Stimulated activated CD4-positive, alpha-beta T cell treated with anti-CD3 and anti-CD28 coated beads, TNF-alpha, amount 100 ng/mL, for 48 hours (primary cell): ENCODE data around the gene SORCS2.
A peak's percentile ranks its signal among the peaks of the same experiment; 100 is the strongest.

Experiments
- DNase-seq, 3 donors: peaks; one replicate each; pipeline ENCODE4 v3.0.0-alpha.2; 2020; ENCODE audit warnings: low read depth in 3 of 3

Gene SORCS2

DNA sequence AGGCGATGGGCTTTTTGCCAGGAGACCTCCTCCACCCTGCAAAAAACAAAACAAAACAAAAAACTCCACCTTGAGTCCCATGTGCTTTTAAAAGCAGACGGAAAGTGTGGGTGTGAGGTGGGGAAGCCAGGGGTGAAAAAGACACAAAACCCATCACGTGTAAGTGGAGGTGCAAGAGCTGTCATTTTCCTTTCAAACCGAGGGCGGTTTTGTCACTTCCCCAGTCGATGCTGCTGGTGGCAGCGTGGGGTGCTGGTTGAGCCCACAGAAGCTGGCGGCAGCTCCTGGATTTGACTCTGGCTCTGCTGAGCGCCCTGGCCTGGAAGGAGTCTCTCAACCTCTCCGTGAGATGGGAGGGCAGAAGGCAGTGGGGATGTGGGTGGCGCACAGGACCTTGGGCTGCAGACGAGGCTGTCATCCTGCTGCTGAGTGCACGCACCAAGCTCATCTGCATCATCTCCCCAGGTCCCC lies 132.3 kb downstream of the SORCS2 start:
- DNase-seq, result no peak

DNA sequence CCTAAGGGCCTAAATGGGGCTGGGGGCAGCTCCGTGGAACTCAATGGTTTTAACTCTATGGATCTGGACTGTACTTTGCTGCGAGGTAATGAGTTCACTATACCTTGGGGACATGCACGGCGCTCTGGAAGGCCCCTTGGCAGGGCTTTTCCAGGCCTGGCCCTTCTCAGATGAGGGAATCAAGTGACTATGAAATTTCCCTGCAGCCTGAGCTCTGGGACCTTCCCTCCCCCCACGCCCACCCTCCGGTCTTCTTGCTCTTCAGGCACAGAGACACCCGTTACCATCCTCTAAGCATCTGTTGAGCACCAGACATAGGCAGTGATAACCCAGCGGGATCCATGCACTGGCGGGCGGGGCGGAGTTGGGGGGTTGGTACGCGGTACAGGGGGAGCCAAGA lies 133.2 kb downstream of the SORCS2 start:
- no peak for DNase-seq

DNA sequence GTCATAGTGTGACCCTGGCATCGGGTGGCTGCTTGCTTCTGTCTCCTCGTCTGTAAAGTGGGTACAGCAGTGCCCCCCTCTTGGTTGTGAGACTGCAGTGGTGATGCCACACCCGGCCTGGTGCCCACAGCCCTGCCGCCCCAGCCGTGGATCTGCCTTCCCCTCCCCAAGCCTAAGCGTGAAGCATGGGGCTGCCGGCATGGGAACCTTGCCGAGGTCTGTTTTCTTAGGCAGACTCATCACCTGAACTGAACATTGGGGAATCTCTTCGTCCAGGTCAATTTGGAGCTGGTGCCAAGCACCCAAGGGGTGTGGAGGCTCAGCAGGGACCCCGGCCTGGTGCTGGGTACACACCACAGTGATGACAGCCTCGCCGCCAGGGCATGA lies 134.0 kb downstream of the SORCS2 start:
- no peak for DNase-seq

DNA sequence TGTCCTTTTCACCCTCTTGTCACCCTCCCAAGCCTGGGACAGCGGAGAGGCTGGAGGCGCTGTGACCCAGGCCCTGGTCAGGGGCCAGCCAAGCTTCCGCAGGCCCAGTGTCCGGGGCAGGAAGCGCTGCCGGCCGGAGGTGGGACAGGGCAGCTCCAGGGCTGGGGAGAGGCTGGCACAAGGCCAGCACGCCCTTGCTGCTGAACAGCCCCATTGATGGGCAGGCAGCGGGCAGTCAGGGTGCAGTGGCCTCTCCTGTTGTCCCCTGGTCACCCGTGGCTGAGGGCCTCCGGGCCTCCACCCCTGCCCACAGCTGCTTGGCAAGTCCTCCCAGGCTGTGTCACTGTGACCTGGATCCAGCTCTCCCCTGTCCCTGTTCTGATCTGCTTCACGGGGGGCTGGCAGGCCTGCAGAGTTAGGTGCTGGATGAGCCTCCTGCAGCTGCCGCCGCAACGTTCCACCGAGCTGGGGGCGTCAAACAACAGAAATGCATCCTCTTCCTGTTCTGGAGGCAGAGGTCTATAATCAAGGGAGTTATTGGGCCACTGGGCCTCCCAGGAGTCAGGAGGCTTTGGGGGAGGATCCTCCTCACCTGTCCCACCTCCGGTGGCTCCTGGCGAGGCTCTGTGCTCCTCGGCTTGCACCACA lies 134.5 kb downstream of the SORCS2 start:
- DNase-seq, result no peak

DNA sequence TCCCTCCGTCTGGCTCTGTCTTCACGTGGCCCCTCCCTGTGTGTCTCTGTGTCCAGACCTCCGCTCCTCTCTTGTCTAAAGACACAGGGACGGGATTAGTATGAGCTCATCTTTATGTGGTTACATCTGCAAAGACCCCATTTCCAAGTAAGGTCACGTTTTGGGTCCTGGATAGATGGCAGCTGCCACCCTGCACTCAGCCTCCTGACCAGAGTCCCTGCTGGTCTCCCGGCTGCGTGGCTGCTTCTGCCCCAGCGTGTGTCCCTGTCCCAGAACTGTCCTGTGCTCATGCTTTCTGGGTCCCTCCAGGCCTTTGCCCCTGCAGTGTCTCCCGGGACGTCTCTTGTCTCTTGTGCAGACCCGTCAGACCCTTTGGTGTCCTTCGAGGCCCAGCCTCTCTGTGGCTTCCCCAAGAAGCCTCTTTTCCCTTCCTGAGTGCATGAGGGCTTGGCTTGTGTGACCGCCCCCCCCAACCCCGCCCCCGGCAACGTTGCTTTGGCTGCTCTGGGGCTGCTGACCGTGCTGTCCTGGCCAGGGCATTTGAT lies 135.1 kb downstream of the SORCS2 start:
- no peak for DNase-seq

DNA sequence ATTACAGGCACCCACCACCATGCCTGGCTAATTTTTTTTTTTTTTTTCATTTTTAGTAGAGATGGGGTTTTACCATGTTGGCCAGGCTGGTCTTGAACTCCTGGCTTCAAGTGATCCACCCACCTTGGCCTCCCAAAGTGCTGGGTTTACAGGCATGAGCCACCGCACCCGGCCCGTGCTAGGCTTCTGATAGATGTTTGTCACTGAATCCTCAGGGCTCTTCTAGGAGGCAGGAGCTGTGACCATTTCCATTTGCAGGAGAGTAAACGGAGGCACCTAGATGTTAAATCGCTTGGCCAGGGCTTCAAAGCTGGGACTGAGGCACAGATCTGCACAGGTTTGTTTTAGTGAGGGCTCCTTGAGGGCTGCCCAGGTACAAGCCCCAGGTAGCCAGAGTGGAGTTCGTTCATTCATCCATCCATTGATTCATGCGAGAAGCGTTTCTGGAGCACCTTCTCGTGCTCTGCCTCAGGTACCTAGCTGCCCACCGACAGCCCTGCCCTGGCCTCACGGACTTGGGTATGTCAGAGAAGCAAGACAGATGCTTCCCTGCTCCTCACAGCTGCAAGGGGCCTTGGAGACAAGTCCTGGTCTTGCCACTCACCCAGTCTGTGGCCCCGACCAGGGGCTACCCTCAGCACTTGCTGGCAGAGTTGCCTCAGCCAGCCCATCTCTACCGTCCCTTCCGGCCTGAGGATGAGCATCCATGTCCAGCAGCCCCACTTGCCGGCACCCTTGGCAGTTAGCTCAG lies 136.0 kb downstream of the SORCS2 start:
- no peak for DNase-seq

DNA sequence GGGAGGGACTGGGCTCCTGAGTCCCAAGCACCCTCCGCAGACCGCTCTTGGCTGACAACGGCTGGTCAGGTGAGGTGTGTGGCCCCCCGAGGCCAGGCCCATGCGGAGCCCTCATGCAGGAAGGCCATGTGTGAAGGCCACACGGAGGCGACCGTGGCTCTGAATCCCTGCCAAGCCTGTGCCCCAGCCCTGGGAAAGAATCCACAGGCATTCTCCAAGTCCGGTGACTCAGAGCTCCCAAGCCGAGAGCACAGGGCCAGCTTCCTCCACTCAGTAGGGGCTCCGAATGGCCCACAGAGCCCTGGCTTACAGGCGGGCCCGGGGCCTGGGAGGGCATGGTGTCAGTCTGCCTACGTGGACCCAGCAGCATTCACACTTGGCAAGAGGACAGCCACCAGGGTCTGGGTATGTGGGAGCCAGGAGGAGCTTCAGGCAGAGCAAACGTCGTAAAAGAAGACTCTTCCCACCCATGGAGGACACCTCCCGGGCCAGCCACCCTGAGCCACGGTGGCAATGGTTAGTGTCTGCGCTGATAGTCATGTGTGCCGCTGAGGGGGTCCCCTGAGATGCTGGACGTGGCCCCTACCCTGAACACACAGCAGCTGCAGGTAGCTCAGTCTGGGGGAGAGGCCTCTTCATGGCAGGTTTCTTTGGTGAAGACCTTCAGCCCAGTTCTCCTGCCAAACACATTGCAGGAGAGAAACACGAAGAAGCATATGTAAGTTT lies 136.7 kb downstream of the SORCS2 start:
- no peak for DNase-seq

DNA sequence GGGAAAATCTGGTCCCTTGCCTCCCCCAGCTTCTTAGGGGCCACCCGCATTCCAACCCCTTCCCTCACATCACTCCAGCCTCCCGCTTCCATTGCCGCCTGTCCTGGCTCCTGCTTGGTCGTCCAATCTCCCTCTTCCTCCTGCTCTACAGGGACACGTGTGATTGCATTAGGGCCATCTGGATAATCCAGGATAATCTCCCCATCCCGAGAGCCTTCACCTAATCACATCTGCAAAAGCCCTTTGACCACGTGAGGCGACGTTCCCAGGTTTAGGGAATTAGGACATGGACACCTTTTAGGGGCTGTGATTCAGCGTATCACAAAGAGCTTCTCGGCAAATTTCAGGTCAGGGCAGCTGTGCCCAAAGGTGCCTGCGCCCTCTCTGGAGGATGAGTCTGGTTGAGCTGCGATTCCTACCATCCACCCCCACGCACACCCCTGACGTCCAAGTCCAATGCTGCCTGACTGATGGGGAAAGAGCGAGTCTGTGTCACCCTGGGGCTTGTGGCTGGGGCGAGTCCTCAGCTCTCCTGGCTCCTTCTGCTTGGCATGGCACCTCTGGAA lies 137.8 kb downstream of the SORCS2 start:
- DNase-seq, result no peak

DNA sequence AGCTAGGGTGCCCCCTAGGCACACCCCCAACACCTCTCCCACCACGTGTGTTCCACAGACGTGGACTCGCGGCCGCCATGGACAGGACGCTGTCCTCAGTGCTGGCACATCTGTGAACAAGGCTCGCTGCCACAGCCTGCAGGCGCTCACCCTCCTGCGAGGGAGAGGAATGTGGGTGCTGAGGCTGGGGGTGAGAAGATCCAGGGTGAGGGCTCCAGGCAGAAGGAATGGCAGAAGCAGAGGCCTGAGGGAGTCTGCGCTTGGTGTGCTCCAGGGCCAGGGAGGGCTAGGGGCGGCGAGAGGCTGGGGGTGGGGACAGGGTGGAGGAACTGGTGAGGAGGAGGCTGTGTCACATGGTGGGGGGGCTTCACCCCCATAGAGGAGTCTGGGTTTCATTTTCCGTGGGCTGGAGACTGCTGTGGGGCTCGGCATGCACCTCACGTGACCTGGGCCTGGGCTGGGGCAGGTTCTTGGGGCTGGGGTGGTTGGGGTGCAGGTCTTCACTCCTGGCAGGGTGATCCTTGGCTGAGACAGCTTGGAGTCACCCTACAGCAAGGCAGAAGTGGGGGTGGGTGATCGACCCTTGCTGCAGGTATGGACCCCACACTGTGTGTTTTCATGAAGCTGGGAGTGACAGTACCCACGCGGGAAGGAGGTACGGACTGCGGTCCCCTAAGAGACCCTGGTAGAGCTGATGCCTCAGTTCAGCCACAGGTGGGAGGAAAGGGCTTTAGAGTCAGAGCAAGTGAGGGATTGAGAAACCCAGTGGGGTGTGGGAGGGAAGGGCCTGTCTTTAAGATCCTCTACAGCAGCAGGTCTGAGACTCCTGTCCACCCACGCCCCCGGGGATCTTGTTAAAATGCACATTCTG lies 138.7 kb downstream of the SORCS2 start:
- DNase-seq, result no peak

DNA sequence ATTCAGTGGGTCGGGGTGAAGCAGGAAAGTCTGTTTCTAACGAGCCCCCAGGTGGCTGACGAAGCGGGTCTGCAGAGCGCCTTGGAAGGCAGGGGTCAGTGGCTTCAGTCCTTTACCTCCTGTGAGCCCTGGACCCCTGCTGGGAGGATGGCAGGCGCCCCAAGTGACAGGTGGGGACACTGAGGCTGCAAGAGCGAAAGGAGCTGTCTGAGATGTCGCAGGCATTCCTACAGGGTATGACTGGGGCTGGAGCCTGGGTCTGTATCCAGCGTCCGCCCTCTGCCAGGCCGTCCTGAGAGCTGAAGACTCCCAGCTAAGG lies 139.3 kb downstream of the SORCS2 start:
- no peak for DNase-seq

DNA sequence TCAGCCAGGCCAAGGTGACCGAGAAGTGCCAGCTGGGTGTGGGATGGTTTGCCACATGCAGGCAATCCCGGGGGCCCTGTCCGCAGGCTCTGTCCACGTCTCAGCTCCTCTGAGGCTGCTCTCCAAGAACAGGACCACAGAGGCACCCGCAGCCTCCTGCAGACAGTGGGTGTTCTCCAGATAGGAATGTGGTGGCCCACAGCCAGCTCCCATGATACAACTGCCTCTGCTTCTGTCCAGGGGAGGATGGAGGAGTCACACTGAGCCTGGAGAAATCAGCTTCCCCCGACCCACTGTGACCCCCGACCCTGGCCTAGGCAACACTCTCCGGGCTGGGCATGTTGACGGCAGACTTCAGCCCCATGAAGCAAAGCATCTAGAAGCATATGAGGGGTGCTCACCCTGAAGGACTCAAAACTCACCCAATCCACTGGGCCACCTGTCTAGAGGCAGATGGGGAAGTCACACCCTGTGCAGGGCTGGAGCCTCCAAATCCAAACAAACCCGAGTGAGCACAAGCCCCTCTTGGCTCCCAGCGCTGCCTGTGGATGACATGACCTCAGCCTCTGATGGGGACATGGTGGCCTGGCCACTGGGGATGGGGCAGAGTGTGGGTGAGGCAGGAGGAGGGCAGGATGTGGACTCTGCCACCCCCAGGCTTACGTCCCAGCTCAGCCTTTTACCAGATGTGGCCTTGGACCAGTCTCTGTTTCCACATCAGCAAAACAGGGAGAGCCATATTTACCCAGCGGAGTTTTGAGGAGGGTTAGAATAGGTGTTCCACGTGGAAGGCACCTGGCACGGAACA lies 140.1 kb downstream of the SORCS2 start:
- DNase-seq, result no peak

DNA sequence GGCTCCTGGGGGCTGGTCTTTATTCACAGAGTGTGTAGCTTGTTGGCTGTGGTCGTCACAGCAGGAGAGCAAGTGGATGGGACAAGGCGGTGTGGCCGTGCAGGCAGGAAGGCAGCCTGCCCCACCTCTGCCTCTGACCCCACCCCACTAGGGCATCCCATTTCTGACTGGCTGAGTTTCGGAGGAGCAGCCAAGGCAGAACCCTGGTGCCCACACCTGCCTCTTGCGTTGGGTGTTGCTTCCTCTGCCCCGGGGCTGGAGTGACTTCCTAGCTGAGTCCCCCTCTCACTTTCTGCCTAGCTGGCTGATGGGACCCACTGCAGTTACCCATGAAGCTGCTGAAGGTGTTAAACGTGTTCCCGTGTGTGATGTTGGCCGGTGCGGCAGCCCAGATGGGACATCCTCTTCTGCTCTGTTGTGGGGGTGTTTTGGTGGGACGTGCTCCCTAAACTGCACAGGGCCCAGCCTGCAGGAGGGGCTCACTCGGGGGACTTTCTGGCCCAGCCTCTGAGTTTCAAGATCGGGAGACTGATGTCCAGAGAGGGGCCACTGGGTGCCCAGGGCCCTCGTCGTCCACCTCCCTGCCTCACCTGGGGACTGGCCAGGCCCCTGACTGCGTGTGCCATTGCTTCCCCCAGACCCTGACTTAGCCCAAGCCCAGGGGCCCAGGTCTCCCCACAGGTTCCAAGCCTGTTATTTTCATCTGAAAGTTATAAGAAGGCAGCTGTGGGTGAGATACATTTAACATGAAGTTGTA lies 140.9 kb downstream of the SORCS2 start:
- DNase-seq, result no peak

DNA sequence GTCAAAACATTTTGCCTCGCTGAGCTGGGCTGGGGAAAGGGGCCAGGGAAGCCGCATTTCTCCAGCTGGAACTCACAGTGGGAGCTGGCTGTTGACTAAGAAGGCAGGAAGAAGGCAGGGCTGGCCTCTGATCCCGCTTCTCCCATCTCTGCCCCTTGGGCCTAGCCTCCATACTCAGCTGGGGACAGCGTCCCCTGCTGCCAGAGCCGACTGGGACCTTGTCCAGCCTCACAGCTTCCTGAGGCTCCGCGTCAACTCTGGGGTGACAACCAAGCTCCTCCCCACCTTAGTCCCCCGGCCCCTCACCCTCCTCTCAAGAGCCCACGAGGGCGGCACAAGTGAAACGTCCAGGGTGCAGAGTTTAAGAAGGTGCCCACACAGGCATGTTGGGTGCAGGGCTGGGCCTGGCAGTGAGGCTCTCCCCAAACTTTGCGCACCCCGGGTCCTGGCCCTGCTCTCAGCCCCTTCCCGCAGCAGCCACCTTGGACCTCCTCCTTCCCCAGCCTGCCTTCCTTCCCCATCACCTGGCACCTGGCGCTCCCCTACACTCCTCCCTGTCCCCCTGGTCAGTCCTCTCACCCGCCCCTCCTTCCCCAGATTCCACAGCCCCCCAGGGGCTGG lies 141.6 kb downstream of the SORCS2 start:
- DNase-seq, result no peak

DNA sequence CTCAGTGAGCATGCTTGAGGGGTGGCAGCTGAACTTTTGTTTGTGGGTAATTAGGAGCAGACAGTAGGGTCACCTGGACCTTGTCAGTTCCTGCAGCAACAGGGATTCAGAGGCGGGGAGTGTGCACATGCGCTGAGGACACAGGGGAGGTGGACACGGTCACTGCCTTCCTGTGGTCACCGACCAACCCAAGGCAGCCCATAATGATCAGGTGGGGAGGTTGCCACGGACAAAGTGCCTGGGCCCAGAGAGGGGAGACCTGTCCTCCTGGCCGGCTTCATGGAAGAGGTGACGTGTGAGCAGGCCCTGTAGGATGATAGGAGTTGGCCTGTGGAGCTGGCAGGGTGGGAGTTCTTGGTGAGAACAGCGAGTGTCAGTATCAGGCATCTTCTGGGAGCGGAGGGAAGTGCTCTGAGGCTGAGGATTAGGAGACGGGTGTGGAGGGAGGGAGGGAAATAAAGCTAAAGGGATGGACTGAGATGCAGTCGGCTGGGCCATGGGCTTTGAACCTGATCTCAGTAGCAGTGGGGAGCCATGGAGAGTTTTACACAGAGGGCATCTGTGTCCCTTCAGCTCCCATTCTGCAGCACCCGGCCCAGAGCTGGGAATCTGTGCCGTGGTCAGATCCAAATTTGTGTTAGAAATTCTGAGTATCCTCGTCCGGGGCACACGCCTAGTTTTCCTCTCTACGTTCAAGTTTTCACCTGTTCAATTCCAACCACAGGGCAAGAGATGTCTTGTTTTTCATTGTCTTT lies 142.4 kb downstream of the SORCS2 start:
- no peak for DNase-seq

DNA sequence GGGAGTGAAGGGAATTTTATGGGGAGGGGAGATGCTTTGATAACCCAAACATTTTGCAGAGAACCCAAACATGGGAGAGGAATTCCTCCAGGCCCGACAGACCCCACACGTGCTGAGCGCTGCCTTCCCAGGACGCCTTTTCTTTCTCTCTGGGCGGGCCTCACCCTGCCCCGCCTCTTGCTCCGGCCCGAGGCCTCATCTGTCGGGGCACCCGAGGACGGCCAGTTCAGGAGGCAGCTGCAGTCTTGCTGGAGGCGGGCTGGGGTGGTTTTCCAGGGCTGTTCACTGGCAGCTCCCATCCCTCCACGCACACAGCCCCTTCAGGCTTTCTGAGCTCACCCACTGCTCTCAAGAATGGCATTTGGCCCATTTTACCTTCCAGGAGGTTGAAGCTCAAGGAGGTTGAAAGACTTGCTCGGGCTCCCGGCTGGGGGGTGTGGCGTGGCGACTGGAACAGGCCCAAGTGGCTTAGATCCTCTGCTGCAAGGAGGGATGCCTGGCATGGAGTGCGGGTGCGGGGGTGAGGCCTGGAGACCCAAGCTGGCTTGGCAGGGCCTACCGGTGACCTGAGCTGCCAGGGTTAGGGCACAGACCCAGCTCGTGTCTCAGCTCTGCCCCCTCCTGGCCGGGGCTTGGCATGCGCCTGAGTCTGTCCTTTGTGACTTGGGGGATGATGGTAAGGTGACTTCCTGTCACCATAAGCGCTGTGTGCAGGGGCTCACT lies 143.2 kb downstream of the SORCS2 start:
- peak; percentile 19 to 58 (median 40) for DNase-seq

DNA sequence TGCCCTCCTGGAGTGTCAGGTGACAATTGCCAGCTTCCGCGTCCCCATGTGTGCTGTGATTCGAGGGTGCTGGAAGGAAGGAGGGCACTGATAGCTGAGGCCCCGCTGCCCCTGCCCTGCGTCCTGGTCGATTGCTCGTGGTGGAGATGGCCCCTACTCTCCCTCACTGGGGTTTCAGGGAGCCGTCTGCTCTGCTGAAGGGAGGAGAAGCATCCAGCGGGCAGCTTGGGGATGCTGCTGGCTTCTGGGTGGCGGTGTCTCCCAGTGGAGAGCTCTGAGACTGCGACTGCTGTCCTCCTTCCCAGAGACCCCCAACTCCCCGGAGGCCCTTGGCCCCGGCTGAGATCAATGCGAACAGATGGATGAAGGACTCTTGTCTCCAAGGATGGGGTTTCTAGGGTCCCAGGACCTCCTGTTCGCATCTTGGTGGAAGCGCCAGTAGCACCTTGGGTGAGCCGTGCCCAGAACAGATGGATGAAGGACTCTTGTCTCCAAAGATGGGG lies 143.8 kb downstream of the SORCS2 start:
- no peak for DNase-seq

DNA sequence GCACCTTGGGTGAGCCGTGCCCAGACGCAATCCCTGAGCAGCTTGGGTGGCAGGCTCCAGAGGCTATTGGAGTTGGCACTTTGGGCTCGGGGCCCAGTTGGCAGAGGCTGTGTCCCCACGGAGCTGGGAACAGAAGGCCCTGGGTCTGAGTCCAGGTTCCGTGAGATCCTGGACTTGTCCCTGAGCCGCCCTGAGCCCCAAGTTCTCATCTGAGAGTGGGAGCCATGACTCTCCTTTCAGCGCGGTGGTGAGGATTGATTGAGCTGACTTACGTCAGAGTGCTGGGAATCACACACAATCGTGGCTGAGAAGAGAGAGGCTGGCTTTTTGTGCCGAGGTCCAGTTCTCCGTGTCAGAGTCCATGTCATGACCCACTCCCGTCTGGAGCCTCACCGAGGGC lies 144.4 kb downstream of the SORCS2 start:
- no peak for DNase-seq
